Omental fat pad (tissue), 4 donors: ENCODE measurements around the gene SCN5A. TPM values are rescaled to one million over a fixed set of nuclear protein-coding genes. Genes with fewer than 3 reads are reported as not detected.

ENCODE experiments used
- ATAC-seq: fragments of 150-250 bp; one replicate; pipeline ENCODE4 v1.9.1; 2016; ENCODE audit warnings: mild to moderate bottlenecking, moderate library complexity; ENCODE audit not compliant: low FRiP score
- DNase-seq: peaks from one replicate; pipeline ENCODE4 v3.0.0-alpha.2; 2019; ENCODE audit warnings: low spot score
- total RNA-seq, 4 donors: library from RNA; depleted of rRNA; stranded (reverse); fragments of >200 nt; gene quantifications; one replicate each; pipeline ENCODE4 v1.1.0, GENCODE V29; 2016
- TF ChIP-seq, protein P1 (sequence below), 3 donors: fragments of 450-650 bp; IDR thresholded peaks; one replicate each; pipeline ENCODE4 v1.5.1; 2016 to 2017; ENCODE audit warnings: antibody characterized with exemption in 3 of 3, mild to moderate bottlenecking in 3 of 3, moderate library complexity in 2 of 3

The SCN5A gene
- total RNA-seq, 4 donors from 2014 or later: 0.06 to 0.79 (median 0.09) TPM; not detected in 1

DNA sequence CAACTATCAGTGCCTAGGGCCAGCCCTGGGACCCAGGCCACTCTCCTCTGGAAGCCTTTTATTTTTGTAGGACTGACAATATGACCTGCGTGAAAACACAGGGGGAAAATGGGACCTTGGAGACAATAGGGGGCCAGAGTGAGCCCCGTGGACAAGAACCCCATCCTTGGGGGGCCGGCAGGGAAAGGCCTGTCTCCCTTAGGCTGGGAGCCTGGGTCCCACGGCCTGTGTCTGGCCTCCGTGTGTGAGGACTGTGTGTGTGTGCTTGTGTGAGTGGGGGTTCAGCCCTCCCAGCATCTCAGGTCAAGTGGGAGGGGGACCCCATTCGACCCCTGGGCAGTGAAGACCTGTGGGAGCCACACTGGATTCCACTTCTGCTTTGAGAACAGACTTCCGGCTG is 100.0 kb downstream of the SCN5A start:
- ATAC-seq (no peak), DNase-seq (no peak)
- TF ChIP-seq, protein P1, sequence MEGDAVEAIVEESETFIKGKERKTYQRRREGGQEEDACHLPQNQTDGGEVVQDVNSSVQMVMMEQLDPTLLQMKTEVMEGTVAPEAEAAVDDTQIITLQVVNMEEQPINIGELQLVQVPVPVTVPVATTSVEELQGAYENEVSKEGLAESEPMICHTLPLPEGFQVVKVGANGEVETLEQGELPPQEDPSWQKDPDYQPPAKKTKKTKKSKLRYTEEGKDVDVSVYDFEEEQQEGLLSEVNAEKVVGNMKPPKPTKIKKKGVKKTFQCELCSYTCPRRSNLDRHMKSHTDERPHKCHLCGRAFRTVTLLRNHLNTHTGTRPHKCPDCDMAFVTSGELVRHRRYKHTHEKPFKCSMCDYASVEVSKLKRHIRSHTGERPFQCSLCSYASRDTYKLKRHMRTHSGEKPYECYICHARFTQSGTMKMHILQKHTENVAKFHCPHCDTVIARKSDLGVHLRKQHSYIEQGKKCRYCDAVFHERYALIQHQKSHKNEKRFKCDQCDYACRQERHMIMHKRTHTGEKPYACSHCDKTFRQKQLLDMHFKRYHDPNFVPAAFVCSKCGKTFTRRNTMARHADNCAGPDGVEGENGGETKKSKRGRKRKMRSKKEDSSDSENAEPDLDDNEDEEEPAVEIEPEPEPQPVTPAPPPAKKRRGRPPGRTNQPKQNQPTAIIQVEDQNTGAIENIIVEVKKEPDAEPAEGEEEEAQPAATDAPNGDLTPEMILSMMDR (IDR thresholded peaks at IDR 0.05): no peak

DNA sequence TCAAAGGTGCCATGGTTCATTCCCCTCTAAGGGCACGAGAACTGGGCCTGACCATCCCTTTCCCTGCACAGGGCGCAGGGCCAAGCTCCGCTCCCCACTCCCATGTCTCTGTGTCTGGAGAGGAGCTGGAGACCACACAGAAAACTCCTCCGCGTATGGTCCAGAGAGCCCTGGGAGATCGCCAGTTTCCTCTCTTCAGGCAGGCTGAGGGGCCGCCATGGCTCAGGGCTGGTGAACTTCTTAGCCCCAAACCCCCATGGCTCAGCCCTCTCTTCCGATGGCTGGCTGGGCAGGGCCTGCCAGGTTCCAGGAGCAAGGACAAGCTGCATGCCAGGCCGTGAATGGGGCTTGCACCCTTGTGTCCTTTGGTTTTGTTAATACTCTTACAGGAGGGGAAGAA is 100.4 kb downstream of the SCN5A start:
- no peak for ATAC-seq
- no peak for DNase-seq
- TF ChIP-seq, protein P1 (IDR thresholded peaks at IDR 0.05): no peak

DNA sequence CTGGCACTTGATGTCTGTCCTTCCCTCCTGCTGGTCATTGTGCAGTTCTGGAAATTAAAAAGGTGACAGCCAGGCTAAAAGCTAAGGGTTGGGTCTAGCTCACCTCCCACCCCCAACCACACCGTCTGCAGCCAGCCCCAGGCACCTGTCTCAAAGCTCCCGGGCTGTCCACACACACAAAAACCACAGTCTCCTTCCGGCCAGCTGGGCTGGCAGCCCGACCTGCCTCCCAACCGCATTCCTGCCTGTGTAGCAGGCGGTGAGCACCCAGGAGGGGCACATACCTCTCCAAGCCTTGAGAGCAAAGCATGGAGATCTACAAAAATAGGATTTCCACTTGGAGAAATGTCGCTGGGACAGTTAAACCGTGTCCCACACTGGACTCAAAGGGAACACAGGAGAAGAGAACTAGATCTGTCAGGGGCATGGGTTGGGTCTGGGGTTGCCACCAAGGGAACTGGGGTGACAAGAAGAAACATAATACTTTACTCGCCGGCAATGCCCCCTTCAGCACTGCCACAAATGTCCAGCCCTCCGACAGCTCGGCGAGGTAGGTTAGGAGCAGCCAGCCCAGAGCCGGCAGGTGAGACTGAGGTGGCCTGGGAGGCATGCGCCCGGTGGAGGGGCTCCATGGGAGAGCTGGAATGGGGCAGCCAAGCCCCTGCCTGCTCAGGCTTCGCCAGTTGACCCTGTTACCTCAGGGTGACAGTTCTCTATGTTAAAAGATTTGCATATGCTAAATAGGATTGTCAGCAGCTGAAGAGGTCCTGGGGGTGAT is 101.1 kb downstream of the SCN5A start:
- DNase-seq (no peak), ATAC-seq (no peak)
- TF ChIP-seq, protein P1 (IDR thresholded peaks at IDR 0.05): no peak

DNA sequence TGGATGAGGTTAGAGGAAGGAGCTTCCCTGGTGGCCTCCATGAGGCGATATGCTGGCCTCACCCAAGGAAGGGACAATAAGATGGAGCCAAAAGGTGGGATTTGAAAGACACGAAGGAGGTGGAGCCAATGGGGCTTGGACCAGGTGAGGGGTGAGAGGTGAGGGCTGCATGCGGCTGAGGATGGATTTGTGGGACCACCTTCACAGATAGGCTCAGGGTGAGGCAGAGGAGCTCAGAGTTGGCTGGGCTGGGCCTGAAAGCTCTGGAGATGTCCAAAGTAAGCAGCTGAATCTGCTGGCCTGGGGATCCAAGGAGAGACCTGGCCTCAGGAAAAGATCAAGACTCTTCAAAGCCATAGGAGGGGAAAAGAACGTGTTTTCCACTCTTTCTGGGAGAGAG is 103.5 kb downstream of the SCN5A start:
- ATAC-seq (no peak), DNase-seq (no peak)
- TF ChIP-seq, protein P1 (IDR thresholded peaks at IDR 0.05): no peak

DNA sequence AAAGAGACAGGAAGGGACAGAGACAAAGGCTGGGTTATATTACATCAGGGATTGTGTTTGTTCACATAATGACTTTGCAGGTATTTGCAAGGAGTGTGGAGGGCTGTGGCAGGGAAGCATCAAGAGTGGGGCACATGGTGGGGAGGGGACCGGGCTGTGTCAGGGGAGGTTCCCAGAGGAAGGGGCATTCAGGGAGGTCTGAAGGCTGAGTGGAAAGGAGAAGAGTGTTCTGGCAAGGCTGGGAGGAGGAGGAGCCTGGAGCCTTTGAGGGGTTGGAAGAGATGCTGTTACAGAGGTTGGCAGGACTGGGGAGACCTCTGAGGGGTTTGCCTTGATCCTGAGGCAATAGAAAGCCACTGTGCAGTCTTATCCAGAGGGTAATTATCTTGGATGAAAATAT is 103.9 kb downstream of the SCN5A start:
- no peak for ATAC-seq

DNA sequence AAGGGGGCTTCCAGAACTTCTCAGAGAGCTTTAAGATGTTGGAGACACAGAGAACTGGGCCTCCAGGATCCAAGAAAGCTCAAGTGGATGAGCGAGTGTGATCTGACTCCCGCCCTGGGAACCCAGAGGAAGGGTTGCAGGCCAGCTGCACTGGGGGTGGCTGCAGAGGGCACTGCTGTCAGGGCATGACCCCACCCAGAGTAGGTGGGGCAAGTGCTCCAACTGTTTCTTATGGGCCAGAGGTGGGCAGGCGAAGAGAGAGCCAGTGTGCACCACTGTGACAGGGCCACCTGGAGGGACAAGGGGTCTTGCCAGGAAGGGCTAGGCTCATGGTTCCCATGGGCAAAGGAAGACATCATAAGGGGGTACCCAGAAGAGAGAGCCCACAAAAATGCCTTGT is 104.6 kb downstream of the SCN5A start:
- ATAC-seq (no peak), DNase-seq (no peak)
- TF ChIP-seq, protein P1 (IDR thresholded peaks at IDR 0.05): no peak

More for the DNA sequence above, 103.9 kb downstream of the SCN5A start:
- TF ChIP-seq, protein P1 (IDR thresholded peaks at IDR 0.05): no peak
- no peak for DNase-seq

DNA sequence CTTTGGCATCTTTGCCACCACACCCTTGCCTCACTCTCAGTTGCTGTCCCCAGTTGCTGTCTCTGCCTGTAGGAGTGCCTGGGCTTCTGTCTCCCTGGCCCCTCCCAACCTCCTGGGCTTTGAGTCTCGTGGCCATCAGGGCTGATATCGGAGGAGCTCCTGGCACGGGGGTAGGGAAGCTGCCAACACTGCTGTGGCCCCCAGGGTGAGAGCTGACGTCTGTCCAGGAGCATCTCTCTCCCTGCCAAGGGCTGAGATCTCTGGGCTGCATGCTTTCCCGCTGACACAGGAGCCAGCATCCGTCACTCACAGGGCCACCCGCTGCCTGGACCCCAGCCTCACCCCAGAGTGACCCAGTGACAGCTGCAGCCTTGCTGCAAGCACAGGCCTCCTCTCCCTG is 105.9 kb downstream of the SCN5A start:
- DNase-seq (no peak), ATAC-seq (no peak)
- TF ChIP-seq, protein P1 (IDR thresholded peaks at IDR 0.05): no peak
